Adrenal gland (tissue), 12 donors: Measurements from ENCODE around the gene NOS2. TPM values are rescaled to one million over a fixed set of nuclear protein-coding genes. Genes with fewer than 3 reads are reported as not detected.
"Not testable (repeated sequence)": the region's sequence is repeated elsewhere in the genome, so short reads cannot be mapped to it uniquely, and the experiment has no call there.

ENCODE experiments used
- DNase-seq, 7 donors: peaks; one replicate each; pipeline ENCODE4 v3.0.0-alpha.2; 2019 to 2020
- H3K27ac ChIP-seq, 5 donors: fragments of 200-600 bp; sonication (generic) in 4 of 5; 1 replicate in 3 of 5; 2 replicates in 2 of 5; pipeline versions ENCODE4 v1.5.1 to v1.8.0; 2016 to 2020; ENCODE audit warnings: mild to moderate bottlenecking in 1 of 5
- H3K27me3 ChIP-seq: fragments of 200-600 bp; 2 replicates; pipeline ENCODE4 v1.8.0; 2021
- H3K36me3 ChIP-seq, 2 donors: fragments of 200-600 bp; replicated peaks in 1 of 2; 1 replicate in 1 of 2; 2 replicates in 1 of 2; pipeline versions ENCODE4 v1.5.1 to v1.8.0; 2018 to 2022
- H3K4me1 ChIP-seq, 2 donors: fragments of 200-600 bp; replicated peaks in 1 of 2; 1 replicate in 1 of 2; 2 replicates in 1 of 2; pipeline versions ENCODE4 v1.5.1 to v1.8.0; 2018 to 2021
- H3K4me3 ChIP-seq, 4 donors: fragments of 200-600 bp; sonication (generic) in 3 of 4; one replicate each; pipeline ENCODE4 v1.5.1; 2016 to 2018
- H3K9me3 ChIP-seq, 3 donors: fragments of 200-600 bp; sonication (generic) in 1 of 3; replicated peaks in 1 of 3; 1 replicate in 2 of 3; 2 replicates in 1 of 3; pipeline versions ENCODE4 v1.5.1 to v1.8.0; 2016 to 2021
- POLR2A ChIP-seq, 2 donors: fragments of 450-650 bp; IDR thresholded peaks; one replicate each; pipeline ENCODE4 v1.6.1; 2017; ENCODE audit warnings: antibody characterized with exemption in 2 of 2, mild to moderate bottlenecking in 2 of 2, moderate library complexity in 1 of 2
- WGBS, 4 donors: extraction: QIAGEN DNeasy Blood & Tissue Kit in 2 of 4; methylation state at CpG; one replicate each; pipeline versions ENCODE4 v1.1.5 to v1.1.7; 2013 to 2017; 5-methylcytosine and 5-hydroxymethylcytosine counted together
- intact Hi-C, 2 donors: fragments of 100-400 bp; cut with DNase I; formaldehyde crosslinking; loops; one replicate each; pipeline versions ENCODE4 v1.14.1 to v1.15.0; 2022 to 2023
- polyA plus RNA-seq, 3 donors: library from polyadenylated mRNA; stranded (reverse); fragments of 200-250 nt in 2 of 3; fragments of 350-450 nt in 1 of 3; fragmentation: Illumina TruSeq in 1 of 3; extraction: RNeasy Lipid Tissue Mini Kit (QIAGEN cat#74804) in 1 of 3; gene quantifications; one replicate each; pipeline ENCODE4 v1.2.3, GENCODE V29; 2013 to 2014
- total RNA-seq, 9 donors: library from RNA; depleted of rRNA in 4 of 9; stranded (reverse); fragments of >200 nt in 4 of 9; fragments of 120-200 nt in 1 of 9; fragmentation: NEBNext Ultra II Directional in 1 of 9; extraction: Animal tissue kit (Norgen Biotek cat#: 25700) in 1 of 9; gene quantifications; one replicate each; pipeline versions ENCODE4 v1.1.0 to v1.2.4, GENCODE V29; 2013 to 2023
- TF ChIP-seq, protein P1 (sequence below), 6 experiments: fragments of 450-650 bp in 4 of 6; fragments of 200-600 bp in 2 of 6; sonication (generic) in 1 of 6; IDR thresholded peaks; 1 replicate in 5 of 6; 2 replicates in 1 of 6; pipeline versions ENCODE4 v1.5.1 to v1.8.0; 2016 to 2021; ENCODE audit warnings: antibody characterized with exemption in 6 of 6, mild to moderate bottlenecking in 2 of 6, moderate library complexity in 1 of 6
- donor health status: healthy with polysubstance abuse.
- donor health status: Bipolar disorder and iron deficiency.
- donor health status: DM: yes; HTN: yes; CAD: no.
- donor health status: DM: no; HTN: no; CAD: no.
- donor health status: DM: no; HTN: no; CAD: no.
- donor health status: DM: yes; HTN: yes; CAD: no.

Gene NOS2
- total and polyA plus RNA-seq, 12 donors: 0.17 to 3.3 (median 0.61) TPM

DNA sequence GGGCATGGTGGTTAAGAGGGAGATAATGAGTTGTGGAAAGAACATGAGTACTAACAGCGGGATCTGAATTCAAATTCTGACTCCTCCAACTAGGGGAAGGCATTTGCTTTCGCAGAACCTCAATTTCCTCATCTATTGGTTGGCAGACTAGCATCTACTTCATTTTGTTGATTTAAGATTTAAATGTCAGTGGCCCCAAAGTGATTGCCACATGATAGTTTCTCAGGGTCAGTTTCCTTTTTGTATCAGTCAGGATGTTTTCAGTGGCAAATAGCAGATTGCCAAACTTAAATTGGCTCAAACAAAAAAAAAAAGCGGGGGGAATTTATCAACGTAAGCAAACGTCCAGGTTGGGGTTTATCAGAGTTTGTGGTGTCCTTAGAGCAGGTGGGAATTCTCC, 25.1 kb upstream of the NOS2 start:
- TF ChIP-seq, protein P1, sequence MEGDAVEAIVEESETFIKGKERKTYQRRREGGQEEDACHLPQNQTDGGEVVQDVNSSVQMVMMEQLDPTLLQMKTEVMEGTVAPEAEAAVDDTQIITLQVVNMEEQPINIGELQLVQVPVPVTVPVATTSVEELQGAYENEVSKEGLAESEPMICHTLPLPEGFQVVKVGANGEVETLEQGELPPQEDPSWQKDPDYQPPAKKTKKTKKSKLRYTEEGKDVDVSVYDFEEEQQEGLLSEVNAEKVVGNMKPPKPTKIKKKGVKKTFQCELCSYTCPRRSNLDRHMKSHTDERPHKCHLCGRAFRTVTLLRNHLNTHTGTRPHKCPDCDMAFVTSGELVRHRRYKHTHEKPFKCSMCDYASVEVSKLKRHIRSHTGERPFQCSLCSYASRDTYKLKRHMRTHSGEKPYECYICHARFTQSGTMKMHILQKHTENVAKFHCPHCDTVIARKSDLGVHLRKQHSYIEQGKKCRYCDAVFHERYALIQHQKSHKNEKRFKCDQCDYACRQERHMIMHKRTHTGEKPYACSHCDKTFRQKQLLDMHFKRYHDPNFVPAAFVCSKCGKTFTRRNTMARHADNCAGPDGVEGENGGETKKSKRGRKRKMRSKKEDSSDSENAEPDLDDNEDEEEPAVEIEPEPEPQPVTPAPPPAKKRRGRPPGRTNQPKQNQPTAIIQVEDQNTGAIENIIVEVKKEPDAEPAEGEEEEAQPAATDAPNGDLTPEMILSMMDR (IDR thresholded peaks at IDR 0.05): no peak
- TF ChIP-seq POLR2A (IDR thresholded peaks at IDR 0.05): no peak
- Histone ChIP-seq H3K4me1 (no peaks in the 10 kb centered on the region), H3K9me3 (peaks cover 0 to 13% (median 0%) of the 10 kb centered on the region in 3 donors), H3K27ac (no peak overlapping the region), H3K27me3 (no peaks in the 10 kb centered on the region), H3K4me3 (no peak overlapping the region), H3K36me3 (no peaks in the 10 kb centered on the region)
- 74 to 83% (median 78%) methylated on average over 5 of the region's 5 CpGs for WGBS, 4 donors
- no peak for DNase-seq
- intact Hi-C loops: no loop called here

DNA sequence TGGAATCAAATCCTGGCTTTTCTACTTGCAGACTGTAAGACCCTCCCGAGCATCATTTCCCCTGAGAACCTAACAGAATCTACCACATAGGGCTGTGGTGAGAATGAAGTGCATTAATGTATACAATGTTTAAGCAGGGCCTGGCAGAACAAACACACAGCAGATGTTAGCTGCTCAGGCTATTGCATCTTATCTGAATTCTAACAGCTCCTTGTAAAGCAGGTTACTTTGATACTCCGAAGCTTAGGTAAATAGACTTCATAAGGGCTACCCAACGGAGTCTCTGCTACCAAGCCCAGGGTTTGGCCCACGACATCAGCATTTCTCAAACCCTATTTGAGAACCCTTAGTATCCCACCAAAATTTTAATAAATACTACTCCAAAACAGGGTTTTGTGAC, 24.4 kb upstream of the NOS2 start:
- H3K9me3 ChIP-seq: peaks cover 0 to 13% (median 0%) of the 10 kb centered on the region in 3 donors
- H3K4me3 ChIP-seq: no peak overlapping the region
- no peak for TF ChIP-seq POLR2A (IDR thresholded peaks at IDR 0.05)
- TF ChIP-seq, protein P1 (IDR thresholded peaks at IDR 0.05): no peak
- H3K36me3 ChIP-seq: no peaks in the 10 kb centered on the region
- DNase-seq: no peak
- WGBS, 4 donors: 90 to 93% (median 91%) methylated on average over 4 of the region's 4 CpGs
- H3K27ac ChIP-seq: no peak overlapping the region
- intact Hi-C loops: no loop called here
- no peaks in the 10 kb centered on the region for H3K27me3 ChIP-seq
- H3K4me1 ChIP-seq: no peaks in the 10 kb centered on the region

DNA sequence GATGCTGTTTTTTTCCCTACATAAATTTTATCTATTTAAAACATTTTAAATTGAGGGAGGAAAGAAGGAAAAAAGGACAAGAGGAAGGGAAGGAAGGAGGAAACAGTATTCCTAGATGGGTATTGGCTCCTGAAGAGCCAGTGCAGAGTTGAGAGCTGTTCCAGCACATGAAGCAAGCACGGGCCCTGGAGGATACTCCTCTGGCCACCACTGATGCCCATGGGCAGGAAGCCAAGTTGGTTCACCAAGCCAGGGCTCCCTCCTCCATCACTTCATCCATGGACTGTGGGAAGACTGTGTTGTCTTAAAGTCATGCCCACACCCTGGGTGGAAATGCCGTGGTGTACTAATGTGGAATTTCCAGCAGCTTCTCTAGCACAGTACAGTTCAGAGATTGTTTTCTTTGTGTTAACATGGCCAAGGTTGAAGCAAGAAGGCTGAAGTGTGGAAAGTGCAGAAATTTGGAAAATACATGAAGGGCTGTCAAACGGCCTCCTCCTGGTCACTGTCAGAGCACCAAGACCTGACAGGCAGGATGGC, 23.9 kb upstream of the NOS2 start:
- Histone ChIP-seq H3K27me3 (no peaks in the 10 kb centered on the region), H3K36me3 (no peaks in the 10 kb centered on the region), H3K9me3 (peaks cover 0 to 13% (median 0%) of the 10 kb centered on the region in 3 donors), H3K27ac (no peak overlapping the region), H3K4me3 (no peak overlapping the region), H3K4me1 (no peaks in the 10 kb centered on the region)
- DNase-seq: no peak
- no peak for TF ChIP-seq POLR2A (IDR thresholded peaks at IDR 0.05)
- TF ChIP-seq, protein P1 (IDR thresholded peaks at IDR 0.05): no peak
- WGBS, 4 donors: 73 to 90% (median 87%) methylated on average over 3 of the region's 3 CpGs
- intact Hi-C loops: no loop called here

DNA sequence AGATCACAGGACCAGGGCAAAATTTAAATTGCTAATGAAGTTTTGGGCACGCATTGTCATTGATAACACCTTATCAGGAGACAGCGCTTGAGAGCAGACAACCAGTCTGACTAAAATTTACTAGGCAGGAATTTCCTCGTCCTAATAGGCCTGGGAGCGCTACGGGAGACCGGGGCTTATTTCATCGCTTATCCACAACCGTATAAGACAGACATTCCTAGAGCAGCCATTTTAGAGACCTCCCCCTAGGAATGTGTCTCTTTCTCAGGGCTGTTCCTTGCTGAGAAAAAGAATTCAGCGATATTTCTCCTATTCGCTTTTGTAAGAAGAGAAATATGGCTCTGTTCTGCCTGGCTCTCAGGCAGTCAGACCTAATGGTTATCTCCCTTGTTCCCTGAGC, 21.8 kb upstream of the NOS2 start:
- DNase-seq, H3K36me3 ChIP-seq, H3K9me3 ChIP-seq, H3K27me3 ChIP-seq, H3K4me3 ChIP-seq, H3K4me1 ChIP-seq, H3K27ac ChIP-seq, intact Hi-C loops: not testable (repeated sequence)
- whole genome bisulfite sequencing, 4 donors: 85 to 89% (median 87%) methylated on average over 10 of the region's 10 CpGs

DNA sequence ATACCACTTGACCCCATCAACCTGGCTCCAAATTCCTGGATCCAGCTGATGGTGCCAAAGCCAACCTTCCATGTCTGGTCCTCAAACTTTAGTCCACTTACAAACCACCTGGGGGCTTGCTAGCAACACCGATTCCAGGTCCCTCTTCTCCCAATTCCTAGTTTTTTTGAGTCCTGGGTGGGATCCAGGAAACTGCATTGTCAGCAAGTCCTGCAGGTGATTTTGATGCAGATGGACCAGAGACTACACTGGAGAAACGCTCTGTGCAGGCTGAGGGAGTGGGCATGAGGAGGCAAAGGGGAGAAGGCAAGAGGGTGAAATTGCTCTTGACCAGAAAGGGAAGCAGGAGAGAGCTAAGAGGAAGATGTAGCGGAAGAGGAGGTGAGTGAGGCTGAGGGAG, 21.0 kb upstream of the NOS2 start:
- no peak for DNase-seq
- TF ChIP-seq, protein P1 (IDR thresholded peaks at IDR 0.05): no peak
- TF ChIP-seq POLR2A (IDR thresholded peaks at IDR 0.05): no peak
- Histone ChIP-seq H3K27me3 (no peaks in the 10 kb centered on the region), H3K9me3 (no peaks in the 10 kb centered on the region), H3K4me1 (no peaks in the 10 kb centered on the region), H3K4me3 (no peak overlapping the region), H3K27ac (no peak overlapping the region), H3K36me3 (no peaks in the 10 kb centered on the region)
- WGBS, 4 donors: 80 to 96% (median 93%) methylated on average over 3 of the region's 3 CpGs
- intact Hi-C loops: no loop called here
